Uterus (tissue), 2 donors: ENCODE results near the gene NBEAL1.

Experiments
- POLR2A ChIP-seq, 2 donors: fragments of 450-650 bp; IDR thresholded peaks; one replicate each; pipeline ENCODE4 v1.6.1; 2016; ENCODE audit warnings: antibody characterized with exemption in 2 of 2, mild to moderate bottlenecking in 1 of 2, moderate library complexity in 1 of 2
- TF ChIP-seq, protein P1 (sequence below), 4 experiments: fragments of 200-600 bp in 2 of 4; fragments of 450-650 bp in 2 of 4; sonication (generic) in 2 of 4; IDR thresholded peaks; one replicate each; pipeline ENCODE4 v1.5.1; 2016 to 2019; ENCODE audit warnings: antibody characterized with exemption in 4 of 4, mild to moderate bottlenecking in 2 of 4, moderate library complexity in 1 of 4

DNA sequence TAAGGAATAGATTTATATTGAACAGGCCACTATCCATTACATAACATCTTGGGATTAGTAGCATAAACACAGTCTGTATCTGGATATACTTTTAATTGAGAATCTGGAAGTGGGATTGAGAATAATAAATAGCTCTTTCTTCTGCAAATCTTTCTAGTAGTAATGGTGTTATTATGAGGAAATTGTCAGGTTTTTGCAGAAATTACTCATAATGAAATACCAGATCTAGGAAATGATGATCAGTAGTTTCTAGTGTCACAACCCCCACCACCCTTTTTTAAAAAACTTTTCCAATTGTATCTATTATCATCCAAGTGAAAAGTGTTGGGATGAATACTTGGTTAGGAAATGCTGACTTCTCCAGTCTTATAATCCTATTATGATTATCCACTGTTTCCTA lies 18.7 kb downstream of the NBEAL1 start:
- TF ChIP-seq, protein P1, sequence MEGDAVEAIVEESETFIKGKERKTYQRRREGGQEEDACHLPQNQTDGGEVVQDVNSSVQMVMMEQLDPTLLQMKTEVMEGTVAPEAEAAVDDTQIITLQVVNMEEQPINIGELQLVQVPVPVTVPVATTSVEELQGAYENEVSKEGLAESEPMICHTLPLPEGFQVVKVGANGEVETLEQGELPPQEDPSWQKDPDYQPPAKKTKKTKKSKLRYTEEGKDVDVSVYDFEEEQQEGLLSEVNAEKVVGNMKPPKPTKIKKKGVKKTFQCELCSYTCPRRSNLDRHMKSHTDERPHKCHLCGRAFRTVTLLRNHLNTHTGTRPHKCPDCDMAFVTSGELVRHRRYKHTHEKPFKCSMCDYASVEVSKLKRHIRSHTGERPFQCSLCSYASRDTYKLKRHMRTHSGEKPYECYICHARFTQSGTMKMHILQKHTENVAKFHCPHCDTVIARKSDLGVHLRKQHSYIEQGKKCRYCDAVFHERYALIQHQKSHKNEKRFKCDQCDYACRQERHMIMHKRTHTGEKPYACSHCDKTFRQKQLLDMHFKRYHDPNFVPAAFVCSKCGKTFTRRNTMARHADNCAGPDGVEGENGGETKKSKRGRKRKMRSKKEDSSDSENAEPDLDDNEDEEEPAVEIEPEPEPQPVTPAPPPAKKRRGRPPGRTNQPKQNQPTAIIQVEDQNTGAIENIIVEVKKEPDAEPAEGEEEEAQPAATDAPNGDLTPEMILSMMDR (IDR thresholded peaks at IDR 0.05), result no peak
- no peak for TF ChIP-seq POLR2A (IDR thresholded peaks at IDR 0.05)
